Astrocyte of the cerebellum (primary cell): ENCODE data around the gene FTH1.

Experiments used
- DNase-seq: peaks from one replicate; pipeline ENCODE4 v3.0.0-alpha.2; 2011; ENCODE audit warnings: low read depth
- H3K4me3 ChIP-seq: 2 replicates; pipeline ENCODE4 v1.5.1; 2011; ENCODE audit warnings: mild to moderate bottlenecking, low read depth, low read length, moderate library complexity
- in situ Hi-C: cut with HindIII; loops from 2 replicates; pipeline ENCODE4 v1.10.0; 2017; ENCODE audit warnings: low sequenced_read_pairs
- TF ChIP-seq, protein P1 (sequence below): IDR thresholded peaks from 2 replicates; pipeline ENCODE4 v1.5.1; 2012; ENCODE audit warnings: low read length, low read depth, moderate library complexity, mild to moderate bottlenecking; ENCODE audit errors: missing control alignments

FTH1 gene

DNA sequence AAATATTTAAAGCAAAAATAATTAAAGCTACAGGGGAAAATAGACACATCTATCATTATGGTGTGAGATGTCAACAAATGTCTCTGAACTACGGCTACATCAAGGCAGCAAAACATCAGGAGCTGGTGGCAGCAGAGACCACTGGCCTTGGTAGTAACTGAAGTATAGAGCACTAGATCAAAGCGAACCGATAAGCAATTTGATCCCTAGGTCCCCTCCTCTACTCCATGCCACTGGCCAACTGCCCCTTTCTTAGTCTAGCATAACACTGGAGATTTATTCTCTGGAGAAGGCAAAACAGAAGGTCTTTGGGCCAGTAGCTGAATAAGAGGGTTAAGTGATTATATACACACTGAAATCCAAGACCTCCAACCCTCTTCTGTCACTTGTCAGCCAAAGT is 36.5 kb downstream of the FTH1 start:
- in situ Hi-C loops, result no loop called here
- H3K4me3 ChIP-seq, result no peak overlapping the region
- DNase-seq, result no peak
- TF ChIP-seq, protein P1, sequence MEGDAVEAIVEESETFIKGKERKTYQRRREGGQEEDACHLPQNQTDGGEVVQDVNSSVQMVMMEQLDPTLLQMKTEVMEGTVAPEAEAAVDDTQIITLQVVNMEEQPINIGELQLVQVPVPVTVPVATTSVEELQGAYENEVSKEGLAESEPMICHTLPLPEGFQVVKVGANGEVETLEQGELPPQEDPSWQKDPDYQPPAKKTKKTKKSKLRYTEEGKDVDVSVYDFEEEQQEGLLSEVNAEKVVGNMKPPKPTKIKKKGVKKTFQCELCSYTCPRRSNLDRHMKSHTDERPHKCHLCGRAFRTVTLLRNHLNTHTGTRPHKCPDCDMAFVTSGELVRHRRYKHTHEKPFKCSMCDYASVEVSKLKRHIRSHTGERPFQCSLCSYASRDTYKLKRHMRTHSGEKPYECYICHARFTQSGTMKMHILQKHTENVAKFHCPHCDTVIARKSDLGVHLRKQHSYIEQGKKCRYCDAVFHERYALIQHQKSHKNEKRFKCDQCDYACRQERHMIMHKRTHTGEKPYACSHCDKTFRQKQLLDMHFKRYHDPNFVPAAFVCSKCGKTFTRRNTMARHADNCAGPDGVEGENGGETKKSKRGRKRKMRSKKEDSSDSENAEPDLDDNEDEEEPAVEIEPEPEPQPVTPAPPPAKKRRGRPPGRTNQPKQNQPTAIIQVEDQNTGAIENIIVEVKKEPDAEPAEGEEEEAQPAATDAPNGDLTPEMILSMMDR, result no peak

DNA sequence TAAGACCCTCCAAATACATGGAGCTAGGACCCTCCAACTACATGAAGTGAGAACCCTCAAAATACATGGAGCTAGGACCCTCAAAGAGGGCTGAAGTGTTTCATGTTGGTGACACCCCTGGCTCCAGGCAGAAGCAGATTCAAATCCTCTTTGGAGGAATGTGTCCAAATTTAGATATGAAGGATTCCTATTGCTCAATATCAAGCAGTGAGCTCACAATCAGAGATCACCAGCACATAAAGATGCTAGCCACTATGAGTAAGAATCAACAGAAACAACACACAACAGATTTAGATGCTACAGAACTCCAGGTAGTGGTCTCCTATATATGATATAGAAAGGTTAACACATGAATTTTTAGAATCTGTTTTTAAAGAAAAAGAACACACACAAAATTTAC is 38.8 kb downstream of the FTH1 start:
- TF ChIP-seq, protein P1, result no peak
- H3K4me3 ChIP-seq, result no peak overlapping the region
- no peak for DNase-seq
- in situ Hi-C loops, result loop anchor here (10.0 kb wide), 1 partner anchor 114 kb away; the partner anchor contains the start of gene FADS1

DNA sequence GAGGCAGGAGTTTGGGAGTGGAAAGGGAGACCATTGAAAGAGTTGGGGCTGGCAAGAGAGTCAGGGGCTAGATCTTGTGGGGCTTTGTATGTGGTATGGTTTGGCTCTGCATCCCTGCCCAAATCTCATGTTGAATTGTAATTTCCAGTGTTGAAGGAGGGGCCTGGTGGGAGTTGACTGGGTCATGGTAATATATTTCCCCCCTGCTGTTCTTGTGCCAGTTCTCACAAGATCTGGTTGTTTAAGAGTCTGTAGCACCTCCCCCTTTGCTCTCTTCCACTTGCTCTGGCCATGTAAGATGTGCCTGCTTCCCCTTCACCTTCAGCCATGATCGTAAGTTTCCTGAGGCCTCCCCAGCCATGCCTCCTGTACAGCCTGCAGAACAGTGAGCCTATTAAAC is 39.9 kb downstream of the FTH1 start:
- in situ Hi-C loops, result loop anchor here (10.0 kb wide), 1 partner anchor 113 kb away; the partner anchor contains the start of gene FADS1
- H3K4me3 ChIP-seq, result no peak overlapping the region
- DNase-seq, result no peak
- TF ChIP-seq, protein P1, result no peak

GRCh38 chr11:61926235-61926634 is 41.2 kb downstream of the FTH1 start:
- no peak overlapping the region for H3K4me3 ChIP-seq
- in situ Hi-C loops, result loop anchor here (10.0 kb wide), 1 partner anchor 111 kb away; the partner anchor contains the start of gene FADS1
- TF ChIP-seq, protein P1, result no peak
- no peak for DNase-seq

DNA sequence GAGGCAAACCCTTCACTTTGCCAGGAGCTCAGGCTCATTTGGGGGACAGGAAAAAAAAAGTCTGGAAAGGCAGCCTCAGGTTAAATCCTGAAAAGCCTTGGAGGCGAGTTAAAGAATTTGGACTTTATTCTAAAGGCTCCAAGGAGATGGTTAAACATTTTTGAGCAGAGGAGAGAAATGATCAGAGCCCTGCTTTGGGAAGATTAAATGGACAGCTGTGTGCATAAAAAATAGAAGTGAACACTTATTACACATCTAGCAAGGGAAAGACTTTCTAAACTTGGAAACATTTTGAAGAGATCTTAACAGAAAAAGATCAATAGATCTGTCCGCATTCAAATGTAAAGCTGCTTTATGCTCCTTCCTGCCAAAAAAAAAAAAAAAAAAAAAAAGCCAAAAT is 41.7 kb downstream of the FTH1 start:
- TF ChIP-seq, protein P1, result no peak
- no peak overlapping the region for H3K4me3 ChIP-seq
- no peak for DNase-seq
- in situ Hi-C loops, result loop anchor here (10.0 kb wide), 1 partner anchor 111 kb away; the partner anchor contains the start of gene FADS1

DNA sequence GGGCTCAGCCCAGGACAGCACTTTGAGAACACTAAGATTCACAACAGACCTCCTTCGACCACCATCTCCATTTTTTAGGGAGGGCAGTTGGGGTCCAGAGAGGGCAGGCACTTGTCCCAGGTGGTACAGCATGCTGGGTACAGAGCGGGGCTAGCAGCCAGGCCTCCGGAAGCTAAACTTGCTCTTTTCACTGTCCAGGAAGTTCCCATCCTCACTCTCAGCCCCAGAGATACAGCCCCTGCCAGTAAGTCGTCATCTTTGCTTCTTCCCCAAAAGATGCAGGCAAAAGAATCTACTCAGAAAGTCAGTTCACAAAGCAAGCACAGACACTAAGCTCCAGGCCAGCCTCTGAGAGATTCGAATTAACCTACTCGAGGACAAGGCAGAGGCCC is 43.4 kb downstream of the FTH1 start:
- in situ Hi-C loops, result loop anchor here (10.0 kb wide), 1 partner anchor 109 kb away; the partner anchor contains the start of gene FADS1
- H3K4me3 ChIP-seq, result no peak overlapping the region
- no peak for DNase-seq
- TF ChIP-seq, protein P1, result no peak
